ENCODE results near the gene ARPC1B. TPM values are rescaled to one million over a fixed set of nuclear protein-coding genes. Genes with fewer than 3 reads are reported as not detected.

Gene ARPC1B
- total RNA-seq (2022; extraction: Qiagen RNA extraction) = 276 to 303 TPM (median 289 TPM) in 5 replicates

GRCh38 chr7:99374111-99375064 lies at the start of gene ARPC1B:
TSS of gene ARPC1B (plus strand) at chr7:99374730. CDS start at chr7:99385715, 10,985 bp downstream.

DNA sequence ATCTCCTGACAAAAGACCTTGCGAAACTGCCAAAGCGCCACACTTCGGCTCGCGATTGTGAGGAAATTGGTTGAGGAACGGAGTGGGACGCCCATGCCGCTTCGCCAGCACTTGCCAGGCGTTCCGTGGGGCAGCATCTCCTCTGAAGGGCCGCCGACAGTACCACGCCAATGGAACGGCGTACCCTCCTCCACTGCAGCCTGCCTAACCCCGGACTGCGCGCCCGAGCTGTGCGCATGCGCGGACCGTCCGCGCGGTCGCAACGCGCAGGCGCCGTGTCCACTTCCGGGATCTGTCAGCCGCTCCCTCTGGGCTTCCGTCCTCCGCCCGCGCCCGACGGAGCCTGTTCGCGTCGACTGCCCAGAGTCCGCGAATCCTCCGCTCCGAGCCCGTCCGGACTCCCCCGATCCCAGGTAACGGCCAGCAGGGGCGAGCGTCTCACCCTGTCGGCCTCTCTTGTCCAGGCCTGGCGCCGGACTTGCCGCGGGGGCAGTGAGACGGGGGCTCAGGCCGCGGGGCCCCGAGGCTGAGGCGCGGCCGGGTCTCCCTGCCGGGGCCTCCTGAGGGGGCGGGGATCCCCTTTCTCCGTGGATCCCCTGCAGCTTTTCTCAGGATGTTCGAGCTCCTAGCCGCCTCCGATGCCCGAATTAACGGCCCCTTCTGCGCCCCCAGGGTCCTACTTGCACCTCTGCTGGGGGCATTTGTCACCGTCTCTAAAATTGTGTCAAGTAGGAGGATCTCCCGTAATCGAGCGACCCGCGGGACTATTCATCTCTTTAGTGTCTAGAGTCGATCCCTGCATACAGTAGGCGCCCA lies 48.7 kb upstream of the ARPC1B start, which contains the start of gene ARPC1A:
TSS of gene ARPC1A (plus strand) at position 307 of the 816 bp plus-strand sequence. CDS start 7,456 bp downstream, outside the sequence.

DNA sequence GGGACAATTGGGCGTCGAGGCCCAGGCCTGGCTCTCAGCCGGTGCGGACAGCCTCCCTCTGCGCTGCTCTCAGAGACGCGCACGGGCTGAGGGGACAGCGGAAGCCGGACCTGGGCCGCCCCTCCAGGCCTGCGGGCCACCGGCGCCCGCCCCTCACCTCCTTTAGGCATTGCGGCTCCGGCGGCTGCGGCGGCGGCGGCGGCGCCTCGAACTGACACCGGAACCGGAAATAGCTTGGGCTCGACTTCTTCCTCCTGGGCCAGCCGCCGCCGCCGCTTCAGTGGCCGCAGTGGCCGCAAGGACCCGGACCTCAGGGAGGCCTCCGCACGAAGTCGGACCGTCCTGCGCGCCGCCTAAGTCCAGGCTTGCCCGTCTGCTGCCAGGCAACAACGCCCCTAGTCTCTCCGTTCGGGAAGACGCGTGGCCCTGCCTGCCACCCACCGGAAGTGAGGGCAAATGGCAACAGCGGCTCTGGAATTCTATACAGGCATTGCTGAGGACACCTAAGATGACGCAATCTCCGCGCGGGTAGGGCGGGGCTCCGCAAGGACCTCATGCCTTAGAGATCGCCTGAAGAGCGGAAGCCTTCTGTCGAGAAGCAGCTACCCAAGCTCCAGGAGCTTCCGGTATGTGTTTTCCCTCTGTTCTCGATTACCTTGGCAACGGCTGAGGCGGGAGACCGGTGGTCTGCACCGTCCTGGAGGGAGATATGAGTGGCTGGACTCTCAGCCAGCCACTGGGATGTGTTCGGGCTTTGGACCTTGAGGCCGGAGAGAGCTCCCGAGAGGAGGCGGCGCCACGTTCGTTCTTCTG lies 34.1 kb downstream of the ARPC1B start, which contains the start of the genes BUD31 and PDAP1:
TSS of gene BUD31 (plus strand) at position 591 of the 813 bp plus-strand sequence. CDS start 2,124 bp downstream, outside the sequence.
TSS of gene PDAP1 (minus strand) at position 219 of the 813 bp plus-strand sequence. CDS start at position 170, 49 bp downstream.

DNA sequence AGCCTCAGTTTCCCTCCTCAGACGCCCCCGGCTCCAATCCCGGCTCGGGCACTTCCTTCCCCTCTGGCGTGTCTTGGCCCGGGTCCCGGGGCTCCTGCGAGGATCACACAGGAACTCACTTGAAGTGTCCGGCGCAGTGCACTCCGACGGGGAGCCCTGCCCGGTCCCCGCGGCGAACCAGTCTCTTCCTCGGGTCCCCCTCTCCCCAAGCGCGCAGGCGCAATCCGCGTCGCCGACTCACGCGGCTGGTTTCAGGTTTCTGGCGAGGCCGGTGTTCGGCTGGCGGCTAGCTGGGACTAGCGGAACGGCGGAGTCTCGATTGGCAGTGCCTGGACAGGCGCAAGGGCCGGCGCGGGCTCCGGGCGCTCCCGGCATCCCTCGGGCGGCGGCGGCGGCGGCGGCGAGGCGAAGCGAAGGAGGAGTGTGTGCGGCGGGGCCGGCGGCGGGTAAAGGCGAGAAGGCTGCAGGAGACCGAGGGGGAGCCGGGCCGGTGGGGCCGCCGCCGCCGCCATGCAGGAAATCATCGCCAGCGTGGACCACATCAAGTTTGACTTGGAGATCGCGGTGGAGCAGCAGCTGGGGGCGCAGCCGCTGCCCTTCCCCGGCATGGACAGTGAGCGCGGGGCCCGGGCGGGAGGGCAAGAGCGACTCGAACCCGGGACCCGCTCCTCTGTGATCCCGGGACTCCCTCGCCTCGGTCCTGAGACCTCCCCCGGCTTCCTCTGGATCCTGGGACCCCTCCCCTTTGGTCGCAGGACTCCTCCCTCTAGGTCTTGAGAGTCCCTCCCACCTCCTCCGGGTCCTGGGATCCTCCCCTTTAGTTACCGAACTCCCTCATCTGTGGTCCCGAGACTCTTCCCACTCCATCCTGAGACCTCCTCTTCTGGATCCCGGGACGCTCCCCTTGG lies 64.3 kb downstream of the ARPC1B start, which contains the start of the genes CPSF4 and PTCD1:
TSS of gene CPSF4 (plus strand) at position 371 of the 908 bp plus-strand sequence. CDS start at position 511, 140 bp downstream.
TSS of gene PTCD1 (minus strand) at position 226 of the 908 bp plus-strand sequence. CDS start 3,556 bp downstream, outside the sequence.

Other genes starting within 250 kb of the ARPC1B start
- 21.5 to 26.8 TPM (median 22.6 TPM) in 5 replicates for gene SMURF1, start 230.6 kb upstream of the ARPC1B start, total RNA-seq (2022; extraction: Qiagen RNA extraction)
- gene KPNA7, start 166.6 kb upstream of the ARPC1B start, total RNA-seq (2022; extraction: Qiagen RNA extraction) = 0.97 to 1.5 TPM (median 1.2 TPM) in 5 replicates
- 0.23 to 0.57 TPM (median 0.36 TPM) in 5 replicates for gene MYH16, start 101.9 kb upstream of the ARPC1B start, total RNA-seq (2022; extraction: Qiagen RNA extraction)
- gene ARPC1A, start 48.8 kb upstream of the ARPC1B start, total RNA-seq (2022; extraction: Qiagen RNA extraction) = 118 to 141 TPM (median 124 TPM) in 5 replicates
- gene PDAP1, start 33.9 kb downstream of the ARPC1B start, total RNA-seq (2022; extraction: Qiagen RNA extraction) = 170 to 212 TPM (median 175 TPM) in 5 replicates
- gene BUD31, start 34.2 kb downstream of the ARPC1B start, total RNA-seq (2022; extraction: Qiagen RNA extraction) = 136 to 147 TPM (median 142 TPM) in 5 replicates
- gene PTCD1, start 64.1 kb downstream of the ARPC1B start, total RNA-seq (2022; extraction: Qiagen RNA extraction) = 5.4 to 9.1 TPM (median 6.6 TPM) in 5 replicates
- 33.6 to 45.5 TPM (median 41.0 TPM) in 5 replicates for gene CPSF4, start 64.2 kb downstream of the ARPC1B start, total RNA-seq (2022; extraction: Qiagen RNA extraction)
- gene ATP5MF, start 91.4 kb downstream of the ARPC1B start, total RNA-seq (2022; extraction: Qiagen RNA extraction) = 891 to 1,436 TPM (median 906 TPM) in 5 replicates
- 7.1 to 9.6 TPM (median 9.5 TPM) in 5 replicates for gene ZNF789, start 98.2 kb downstream of the ARPC1B start, total RNA-seq (2022; extraction: Qiagen RNA extraction)
- gene ZNF394, start 125.6 kb downstream of the ARPC1B start, total RNA-seq (2022; extraction: Qiagen RNA extraction) = 15.9 to 18.8 TPM (median 17.9 TPM) in 5 replicates
- gene ZKSCAN5, start 129.9 kb downstream of the ARPC1B start, total RNA-seq (2022; extraction: Qiagen RNA extraction) = 8.9 to 10.1 TPM (median 9.2 TPM) in 5 replicates
- gene FAM200A, start 177.4 kb downstream of the ARPC1B start, total RNA-seq (2022; extraction: Qiagen RNA extraction) = 4.2 to 6.7 TPM (median 6.2 TPM) in 5 replicates
- gene ZNF655, start 183.9 kb downstream of the ARPC1B start, total RNA-seq (2022; extraction: Qiagen RNA extraction) = 52.5 to 59.0 TPM (median 54.6 TPM) in 5 replicates
- gene TMEM225B, start 223.5 kb downstream of the ARPC1B start, total RNA-seq (2022; extraction: Qiagen RNA extraction) = 0.38 to 1.2 TPM (median 0.84 TPM) in 5 replicates
- gene ZSCAN25, start 242.2 kb downstream of the ARPC1B start, total RNA-seq (2022; extraction: Qiagen RNA extraction) = 7.3 to 10.2 TPM (median 8.9 TPM) in 5 replicates